ENCODE data around the gene ADIG.

DNA sequence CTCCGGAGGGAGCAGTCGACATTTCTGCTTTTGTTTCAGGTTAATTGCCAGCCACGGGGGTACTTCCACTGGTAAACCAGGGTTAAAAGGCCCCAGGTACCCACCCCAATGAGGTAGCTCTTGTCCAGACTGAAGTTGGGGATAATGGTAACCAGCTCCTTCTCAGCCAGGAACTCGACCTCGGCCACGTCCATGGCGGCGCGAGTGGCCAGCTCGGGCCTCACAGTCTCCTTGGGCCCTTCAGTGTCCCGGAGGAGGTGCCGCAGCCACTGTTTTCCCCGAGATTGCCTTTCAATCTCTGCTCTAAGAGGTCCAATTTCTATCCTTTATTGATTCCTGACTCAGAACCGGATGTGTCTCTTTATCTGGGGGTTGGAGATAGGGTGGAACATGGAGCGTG, 34.3 kb downstream of the ADIG start:
- no peak for TF ChIP-seq POLR2A (IDR thresholded peaks at IDR 0.05)
- TF ChIP-seq, protein P1, sequence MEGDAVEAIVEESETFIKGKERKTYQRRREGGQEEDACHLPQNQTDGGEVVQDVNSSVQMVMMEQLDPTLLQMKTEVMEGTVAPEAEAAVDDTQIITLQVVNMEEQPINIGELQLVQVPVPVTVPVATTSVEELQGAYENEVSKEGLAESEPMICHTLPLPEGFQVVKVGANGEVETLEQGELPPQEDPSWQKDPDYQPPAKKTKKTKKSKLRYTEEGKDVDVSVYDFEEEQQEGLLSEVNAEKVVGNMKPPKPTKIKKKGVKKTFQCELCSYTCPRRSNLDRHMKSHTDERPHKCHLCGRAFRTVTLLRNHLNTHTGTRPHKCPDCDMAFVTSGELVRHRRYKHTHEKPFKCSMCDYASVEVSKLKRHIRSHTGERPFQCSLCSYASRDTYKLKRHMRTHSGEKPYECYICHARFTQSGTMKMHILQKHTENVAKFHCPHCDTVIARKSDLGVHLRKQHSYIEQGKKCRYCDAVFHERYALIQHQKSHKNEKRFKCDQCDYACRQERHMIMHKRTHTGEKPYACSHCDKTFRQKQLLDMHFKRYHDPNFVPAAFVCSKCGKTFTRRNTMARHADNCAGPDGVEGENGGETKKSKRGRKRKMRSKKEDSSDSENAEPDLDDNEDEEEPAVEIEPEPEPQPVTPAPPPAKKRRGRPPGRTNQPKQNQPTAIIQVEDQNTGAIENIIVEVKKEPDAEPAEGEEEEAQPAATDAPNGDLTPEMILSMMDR (IDR thresholded peaks at IDR 0.05) = no peak

Data from lower leg skin (tissue), 3 donors.